Measurements from ENCODE around the gene PPM1N.
"Not testable (repeated sequence)": the region's sequence is repeated elsewhere in the genome, so short reads cannot be mapped to it uniquely, and the experiment has no call there.

PPM1N gene

GRCh38 chr19:45506989-45507871 is 9.0 kb downstream of the PPM1N start, which contains the start of gene VASP:
Gene VASP (plus strand): TSS chr19:45507479. CDS start chr19:45507772, 293 bp downstream.
- no peak for TF ChIP-seq CTCF (IDR thresholded peaks at IDR 0.05; ENCODE audit: insufficient read depth, low read length, poor library complexity, severe bottlenecking)
- DNase-seq (ENCODE audit: extremely low read depth, insufficient read length) = peak; percentile 93
- Histone ChIP-seq H3K27me3 (replicated peaks; ENCODE audit: control insufficient read depth, insufficient read depth, low read length) (no peaks in the 10 kb centered on the region), H3K36me3 (ENCODE audit: control insufficient read depth, insufficient read depth, low read length) (peaks cover 1% of the 10 kb centered on the region; the same call in 1 of the 2 replicates), H3K4me3 (replicated peaks; ENCODE audit: low read depth, low read length) (peak within 1 kb of the TSS; percentile 79)

- Histone ChIP-seq H3K4me3 (replicated peaks; ENCODE audit: low read depth, low read length) (peak overlapping the region; percentile 79), H3K36me3 (ENCODE audit: control insufficient read depth, insufficient read depth, low read length) (peaks cover 1% of the 10 kb centered on the region), H3K27me3 (replicated peaks; ENCODE audit: control insufficient read depth, insufficient read depth, low read length) (no peaks in the 10 kb centered on the region)
- no peak for DNase-seq (ENCODE audit: extremely low read depth, insufficient read length)
- no peak for TF ChIP-seq CTCF (IDR thresholded peaks at IDR 0.05; ENCODE audit: insufficient read depth, low read length, poor library complexity, severe bottlenecking)
These were observed 9.7 kb downstream of the PPM1N start for GRCh38 chr19:45507872-45508416.

GRCh38 chr19:45508417-45508860 is 10.2 kb downstream of the PPM1N start:
- DNase-seq (ENCODE audit: extremely low read depth, insufficient read length) = peak; percentile 65
- Histone ChIP-seq H3K36me3 (ENCODE audit: control insufficient read depth, insufficient read depth, low read length) (peaks cover 1% of the 10 kb centered on the region), H3K27me3 (replicated peaks; ENCODE audit: control insufficient read depth, insufficient read depth, low read length) (no peaks in the 10 kb centered on the region), H3K4me3 (replicated peaks; ENCODE audit: low read depth, low read length) (peak overlapping the region; percentile 79)
- TF ChIP-seq CTCF (IDR thresholded peaks at IDR 0.05; ENCODE audit: insufficient read depth, low read length, poor library complexity, severe bottlenecking) = no peak

GRCh38 chr19:45508861-45509691 is 10.8 kb downstream of the PPM1N start:
- peak; percentile 82 for DNase-seq (ENCODE audit: extremely low read depth, insufficient read length)
- TF ChIP-seq CTCF (IDR thresholded peaks at IDR 0.05; ENCODE audit: insufficient read depth, low read length, poor library complexity, severe bottlenecking) = peak; percentile 8
- Histone ChIP-seq H3K4me3 (replicated peaks; ENCODE audit: low read depth, low read length) (peak overlapping the region; percentile 79), H3K36me3 (ENCODE audit: control insufficient read depth, insufficient read depth, low read length) (peaks cover 1% of the 10 kb centered on the region), H3K27me3 (replicated peaks; ENCODE audit: control insufficient read depth, insufficient read depth, low read length) (no peaks in the 10 kb centered on the region)

- peaks cover 1% of the 10 kb centered on the region for H3K36me3 ChIP-seq (ENCODE audit: control insufficient read depth, insufficient read depth, low read length)
- no peak for DNase-seq (ENCODE audit: extremely low read depth, insufficient read length)
- H3K4me3 ChIP-seq (replicated peaks; ENCODE audit: low read depth, low read length) = peak overlapping the region; percentile 79
- H3K27me3 ChIP-seq (replicated peaks; ENCODE audit: control insufficient read depth, insufficient read depth, low read length) = no peaks in the 10 kb centered on the region
- no peak for TF ChIP-seq CTCF (IDR thresholded peaks at IDR 0.05; ENCODE audit: insufficient read depth, low read length, poor library complexity, severe bottlenecking)
These were observed 11.4 kb downstream of the PPM1N start for GRCh38 chr19:45509692-45510015.

- H3K4me3 ChIP-seq (replicated peaks; ENCODE audit: low read depth, low read length) = peak overlapping the region; percentile 79
- not testable (repeated sequence) for H3K36me3 ChIP-seq (ENCODE audit: control insufficient read depth, insufficient read depth, low read length); H3K27me3 ChIP-seq (replicated peaks; ENCODE audit: control insufficient read depth, insufficient read depth, low read length); DNase-seq (ENCODE audit: extremely low read depth, insufficient read length)
These were observed 12.1 kb downstream of the PPM1N start for GRCh38 chr19:45510352-45510751.
